ENCODE data around the gene PRICKLE3.
"Not testable (repeated sequence)": the region's sequence is repeated elsewhere in the genome, so short reads cannot be mapped to it uniquely, and the experiment has no call there.

PRICKLE3 gene

DNA sequence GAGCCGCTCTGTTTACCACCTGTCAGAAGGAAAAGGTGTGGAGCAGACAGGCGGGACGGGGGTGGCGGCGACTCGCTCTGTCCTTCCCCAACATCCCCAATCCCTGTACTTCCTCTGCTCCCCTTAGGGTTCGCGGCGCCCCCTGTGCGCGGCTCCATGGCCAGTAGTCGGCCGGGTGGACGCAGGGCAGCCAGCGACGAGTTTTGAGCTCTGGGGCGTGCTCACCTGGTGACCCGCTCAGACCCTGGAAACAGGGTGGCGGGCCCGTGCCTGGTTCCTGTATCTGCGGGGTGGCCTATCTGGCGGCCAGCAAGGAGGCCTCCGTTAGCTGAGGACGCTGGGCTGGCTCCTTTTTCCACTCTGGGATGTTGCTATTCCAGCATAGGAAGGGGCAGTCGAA lies 29.0 kb downstream of the PRICKLE3 start:
- no peak for DNase-seq (ENCODE audit: low spot score)

DNA sequence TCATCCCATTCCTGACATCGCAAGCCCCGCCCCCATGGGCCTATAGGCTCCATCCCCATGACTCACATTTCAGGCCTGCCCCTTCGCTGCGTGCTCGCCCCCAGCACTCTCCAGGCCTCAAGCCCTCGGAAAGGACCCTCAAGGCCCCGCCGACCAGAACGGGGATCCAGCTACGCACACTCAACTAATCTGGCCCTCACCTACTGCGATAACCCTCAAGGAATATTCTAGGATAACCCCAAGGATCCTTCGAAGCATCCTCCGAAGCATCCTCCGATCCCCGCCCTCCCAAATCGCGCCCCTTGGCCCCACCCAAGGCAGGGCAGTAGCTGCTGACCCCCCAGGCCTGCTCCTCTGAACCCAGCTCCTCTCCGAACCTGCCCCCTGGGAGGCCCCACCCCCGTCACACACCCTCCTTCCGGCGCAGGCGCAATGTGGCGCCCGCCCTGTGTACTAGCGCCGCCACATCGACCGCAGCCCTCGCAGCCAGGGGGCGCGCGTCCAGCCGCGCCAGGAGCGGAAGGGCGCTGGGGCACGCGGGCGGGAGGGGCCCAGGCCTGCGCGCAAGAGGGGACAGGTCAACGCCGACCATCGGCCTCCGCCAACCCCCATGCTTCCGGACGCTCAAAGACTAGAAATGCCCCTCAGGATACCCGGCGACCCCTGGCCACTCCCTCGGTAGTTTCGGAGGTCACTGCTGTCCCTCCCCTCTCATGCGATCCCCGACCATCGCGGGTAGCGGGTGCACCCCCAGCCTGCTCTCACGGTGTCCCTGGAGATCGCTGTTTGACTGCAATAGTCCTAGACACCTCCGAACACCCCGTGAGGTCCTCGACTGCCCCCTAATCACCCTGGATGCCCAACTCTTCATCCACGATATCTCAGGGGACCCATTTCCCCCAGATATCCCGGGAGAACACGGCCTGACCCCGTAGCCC lies 30.0 kb downstream of the PRICKLE3 start:
- DNase-seq (ENCODE audit: low spot score) = peak; percentile 87

DNA sequence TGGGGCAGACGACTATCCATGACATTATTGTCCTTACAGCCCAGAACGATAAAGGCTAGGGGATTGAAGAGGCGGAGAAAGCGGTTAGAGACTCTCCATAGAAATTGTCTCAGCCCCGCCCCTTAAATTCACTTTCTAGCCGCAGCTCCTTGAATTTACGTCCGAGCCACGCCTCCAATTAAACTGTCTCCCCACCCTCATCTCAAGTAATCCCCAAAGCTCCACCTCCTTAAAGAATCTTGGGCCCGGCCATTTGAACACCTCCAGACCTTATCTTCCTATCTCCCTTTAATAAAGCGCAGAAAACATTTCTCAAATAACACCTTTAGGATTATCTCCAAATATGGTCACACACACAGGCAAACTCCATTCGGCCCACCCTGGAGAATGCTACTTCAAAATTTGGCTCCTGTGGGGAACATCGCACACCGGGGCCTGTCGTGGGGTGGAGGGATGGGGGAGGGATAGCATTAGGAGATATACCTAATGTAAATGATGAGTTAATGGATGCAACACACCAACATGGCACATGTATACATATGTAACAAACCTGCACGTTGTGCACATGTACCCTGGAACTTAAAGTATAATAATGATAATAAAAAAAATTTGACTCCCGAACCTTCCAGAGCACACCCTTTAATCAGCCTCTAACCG lies 30.8 kb downstream of the PRICKLE3 start:
- peak; percentile 46 for DNase-seq (ENCODE audit: low spot score)

DNA sequence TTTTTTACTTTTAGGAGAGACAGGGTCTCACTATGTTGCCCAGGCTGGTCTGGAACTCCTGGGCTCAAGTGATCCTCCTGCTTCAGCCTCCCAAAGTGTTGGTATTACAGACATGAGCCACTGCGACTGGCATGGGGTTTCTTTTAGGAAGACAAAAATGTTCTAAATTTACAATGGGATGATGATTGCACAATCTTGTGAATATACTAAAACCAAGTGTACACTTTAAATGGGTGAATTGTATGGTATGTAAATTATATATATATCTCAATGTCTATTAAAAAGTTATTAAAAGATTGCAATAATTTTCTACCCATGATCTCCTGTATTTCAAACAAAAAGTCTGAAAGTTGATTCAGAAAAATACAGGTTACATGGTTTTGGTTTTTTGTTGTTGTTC lies 32.7 kb downstream of the PRICKLE3 start:
- DNase-seq (ENCODE audit: low spot score) = no peak

DNA sequence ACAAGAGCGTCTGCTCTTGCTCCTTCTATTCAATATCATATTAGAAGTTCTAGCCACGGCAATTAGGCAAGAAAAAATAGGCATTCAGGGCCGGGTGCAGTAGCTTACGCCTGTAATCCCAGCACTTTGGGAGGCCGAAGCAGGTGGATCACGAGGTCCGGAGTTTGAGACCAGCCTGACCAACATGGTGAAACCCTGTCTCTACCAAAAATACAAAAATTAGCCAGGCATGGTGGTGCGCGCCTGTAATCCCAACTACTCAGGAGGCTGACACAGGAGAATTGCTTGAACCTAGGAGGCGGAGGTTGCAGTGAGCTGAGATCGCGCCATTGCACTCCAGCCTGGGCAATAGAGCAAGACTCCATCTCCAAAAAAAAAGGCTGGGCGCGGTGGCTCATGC lies 36.9 kb downstream of the PRICKLE3 start:
- not testable (repeated sequence) for DNase-seq (ENCODE audit: low spot score)

DNA sequence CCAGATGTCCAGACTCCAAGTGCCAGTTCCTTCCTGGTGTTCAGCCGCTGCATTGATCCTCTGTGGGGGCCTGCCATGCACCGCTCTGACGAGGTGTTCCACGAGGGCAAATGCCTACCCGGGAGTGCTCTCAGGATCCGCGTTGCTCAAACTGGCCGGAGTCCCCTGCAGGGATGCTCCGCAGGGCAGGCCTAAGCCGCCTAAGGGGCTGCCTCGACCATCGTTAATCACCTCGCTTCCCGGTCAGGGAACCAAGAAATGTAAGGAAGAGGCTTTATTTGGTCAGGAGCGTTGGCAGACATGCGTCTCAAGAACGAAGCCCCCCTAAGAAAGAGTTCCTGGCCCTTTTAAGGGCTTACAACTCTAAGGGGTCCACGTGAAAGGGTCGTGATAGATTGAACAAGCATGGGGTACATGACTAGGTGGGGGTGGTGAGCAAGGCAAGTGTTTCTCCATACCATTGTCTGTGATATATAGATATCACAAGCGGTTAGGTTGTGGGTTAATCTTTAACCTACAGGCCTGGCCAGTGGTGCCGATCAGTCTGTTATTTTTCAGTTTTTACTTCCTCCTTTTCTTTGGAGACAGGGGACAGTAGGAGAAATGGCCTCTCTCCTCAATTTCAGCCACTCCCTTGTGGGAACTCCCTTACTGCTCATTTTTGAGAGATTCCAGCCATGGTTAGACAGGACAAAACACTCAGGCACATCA lies 37.6 kb downstream of the PRICKLE3 start:
- DNase-seq (ENCODE audit: low spot score) = not testable (repeated sequence)

DNA sequence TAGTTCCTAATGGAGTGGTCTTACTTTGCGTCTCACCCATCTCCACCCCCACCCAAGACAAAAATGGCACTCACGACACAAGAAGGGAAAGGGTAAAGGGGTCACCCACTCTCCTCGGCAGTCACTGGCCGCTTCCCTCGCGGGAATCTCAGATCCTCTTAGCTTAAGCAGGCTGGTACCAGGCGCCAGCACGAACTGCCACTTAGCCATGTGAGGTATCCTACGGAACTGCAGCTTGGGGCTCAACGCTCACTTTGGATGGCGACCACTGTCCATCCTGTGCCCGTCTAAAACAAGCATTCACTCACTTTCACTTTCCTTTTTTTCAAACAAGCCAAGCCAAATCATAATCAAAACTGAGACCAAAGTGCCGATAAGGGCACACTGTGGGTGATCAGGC lies 38.2 kb downstream of the PRICKLE3 start:
- no peak for DNase-seq (ENCODE audit: low spot score)

DNA sequence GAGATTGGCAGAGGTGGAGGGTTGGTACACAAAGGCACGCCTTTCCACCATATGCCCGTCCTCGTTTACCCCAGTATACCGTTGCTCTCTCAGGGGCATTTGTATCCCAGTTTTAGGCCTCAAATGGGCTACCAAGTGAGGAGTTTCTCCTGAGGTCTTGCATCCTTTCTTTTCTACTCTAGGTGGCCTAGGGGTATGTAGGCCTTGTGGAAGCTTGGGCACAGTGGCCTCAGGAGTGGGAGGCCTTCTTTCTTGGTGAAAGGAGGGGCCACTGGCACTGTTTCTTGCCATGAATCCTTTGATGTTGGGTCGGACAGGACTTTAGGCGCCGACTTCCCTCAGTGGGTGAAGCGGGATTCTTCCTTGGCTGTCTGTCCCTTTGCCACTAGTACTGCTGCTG lies 38.9 kb downstream of the PRICKLE3 start:
- DNase-seq (ENCODE audit: low spot score) = no peak

DNA sequence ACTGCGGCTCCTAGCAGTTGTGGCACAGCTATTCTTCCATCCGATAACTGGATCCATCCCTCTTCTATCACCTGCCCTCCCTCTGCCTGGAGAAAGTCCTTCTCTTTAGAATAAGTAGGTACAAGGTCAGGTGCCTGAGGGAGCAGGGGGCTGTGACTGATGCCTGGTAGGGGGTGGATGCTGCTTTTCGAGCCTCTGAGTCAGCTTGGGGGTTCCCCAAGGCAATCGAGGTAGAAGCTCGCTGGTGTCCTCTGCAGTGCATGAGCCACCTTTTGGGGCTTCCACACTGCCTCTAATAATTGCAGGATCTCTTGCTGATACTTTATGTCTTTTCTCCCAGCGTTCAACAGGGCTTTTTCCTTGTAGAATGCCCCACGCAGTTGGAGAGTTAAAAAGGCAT lies 43.0 kb downstream of the PRICKLE3 start:
- not testable (repeated sequence) for DNase-seq (ENCODE audit: low spot score)

DNA sequence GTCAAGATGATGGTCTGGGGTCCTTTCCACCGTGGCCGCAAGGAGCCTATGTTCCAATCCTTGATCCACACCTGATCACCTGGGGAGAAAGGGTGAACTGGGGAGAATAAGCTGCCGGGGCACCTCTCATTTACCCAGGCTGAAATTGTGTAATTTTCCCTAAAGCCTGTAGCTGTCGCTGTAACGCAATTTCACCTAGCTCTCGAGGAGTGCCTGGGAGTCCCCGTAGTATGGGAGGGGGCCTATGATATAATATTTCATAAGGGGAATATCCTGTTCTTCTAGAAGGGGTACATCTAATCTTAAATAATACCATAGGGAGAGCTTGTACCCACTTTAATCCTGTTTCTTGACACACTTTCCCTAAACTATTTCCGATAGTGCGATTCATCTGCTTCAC lies 43.9 kb downstream of the PRICKLE3 start:
- DNase-seq (ENCODE audit: low spot score) = not testable (repeated sequence)

DNA sequence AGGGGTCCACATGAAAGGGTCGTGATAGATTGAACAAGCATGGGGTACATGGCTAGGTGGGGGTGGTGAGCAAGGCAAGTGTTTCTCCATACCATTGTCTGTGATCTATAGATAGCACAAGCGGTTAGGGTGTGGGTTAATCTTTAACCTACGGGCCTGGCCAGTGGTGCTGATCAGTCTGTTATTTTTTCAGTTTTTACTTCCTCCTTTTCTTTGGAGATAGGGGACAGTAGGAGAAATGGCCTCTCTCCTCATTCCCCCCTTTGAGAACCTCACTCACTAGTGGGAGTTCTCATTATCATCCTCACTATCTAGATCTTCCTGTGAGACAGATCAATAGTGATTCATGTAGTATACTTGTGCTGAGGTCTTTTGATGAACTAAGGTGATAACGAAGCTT lies 46.5 kb downstream of the PRICKLE3 start:
- DNase-seq (ENCODE audit: low spot score) = no peak

DNA sequence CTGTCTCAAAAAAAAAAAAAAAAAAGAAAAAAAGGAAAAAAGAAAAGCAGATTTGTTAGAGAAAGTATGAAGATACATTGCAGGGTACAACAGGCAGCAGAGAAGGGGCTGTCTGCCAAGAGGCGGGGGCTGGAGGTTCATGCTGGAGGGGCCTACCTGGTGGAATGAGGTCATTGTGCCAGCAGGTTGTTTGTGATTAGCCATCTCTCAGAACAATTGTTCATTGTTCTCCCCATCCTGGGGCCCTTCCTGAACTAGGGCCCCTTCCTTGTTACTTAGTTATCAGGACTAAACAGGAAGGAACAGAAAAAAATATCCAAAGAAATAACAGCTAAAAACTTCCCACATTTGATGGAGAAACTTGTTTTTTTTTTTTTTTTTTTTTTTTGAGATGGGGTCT lies 48.7 kb downstream of the PRICKLE3 start:
- no peak for DNase-seq (ENCODE audit: low spot score)

DNA sequence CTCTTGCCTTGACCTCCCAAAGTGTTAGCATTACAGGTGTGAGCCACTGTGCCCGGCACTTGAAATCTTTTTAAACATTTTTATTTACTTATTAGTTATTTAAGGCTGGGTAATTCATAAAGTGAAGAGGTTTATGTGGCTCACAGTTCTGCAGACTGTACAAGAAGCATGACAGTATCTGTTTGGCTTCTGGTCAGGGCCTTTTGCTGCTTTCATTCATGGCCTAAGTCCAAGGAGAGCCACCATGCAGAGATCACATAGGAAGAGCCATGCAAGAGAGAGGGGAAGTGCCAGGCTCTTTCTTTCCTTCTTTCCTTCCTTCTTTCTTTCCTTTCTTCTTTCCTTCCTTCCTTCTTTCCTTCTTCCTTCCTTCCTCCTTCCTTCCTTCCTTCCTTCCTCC lies 52.4 kb downstream of the PRICKLE3 start:
- DNase-seq (ENCODE audit: low spot score) = no peak

DNA sequence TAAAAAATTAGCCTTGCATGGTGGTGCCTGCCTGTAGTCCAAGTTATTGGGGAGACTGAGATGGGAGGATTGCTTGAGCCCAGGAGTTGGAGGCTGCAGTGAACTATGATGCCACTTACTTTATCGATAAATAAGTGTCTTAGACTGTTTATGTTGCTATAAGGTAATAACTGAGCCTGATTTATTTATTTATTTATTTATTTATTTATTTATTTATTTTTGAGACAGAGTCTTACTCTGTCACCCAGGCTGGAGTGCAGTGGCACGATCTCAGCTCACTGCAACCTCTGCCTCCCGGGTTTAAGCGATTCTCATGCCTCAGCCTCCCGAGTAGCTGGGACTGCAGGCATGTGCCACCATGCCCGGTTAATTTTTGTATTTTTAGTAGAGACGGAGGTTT lies 53.9 kb downstream of the PRICKLE3 start:
- DNase-seq (ENCODE audit: low spot score) = not testable (repeated sequence)

DNA sequence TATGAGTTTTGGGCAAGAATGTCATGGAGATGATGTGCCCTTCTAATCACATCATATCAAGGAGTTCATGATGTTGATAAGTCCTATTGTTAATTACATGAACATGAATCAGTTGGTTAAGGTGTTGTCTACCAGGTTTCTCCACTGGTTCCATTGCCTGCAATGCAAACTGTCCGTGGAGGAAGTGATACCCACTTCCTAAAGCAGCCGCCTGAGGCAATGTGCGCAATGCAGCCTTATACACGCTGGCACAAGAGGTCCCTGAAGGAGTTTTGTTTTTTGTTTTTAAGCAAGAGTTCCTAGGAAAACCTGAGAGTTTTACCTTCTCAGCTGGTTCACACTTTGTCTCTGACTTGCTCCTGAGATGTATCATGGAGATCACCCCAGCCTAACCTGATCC lies 56.7 kb downstream of the PRICKLE3 start:
- no peak for DNase-seq (ENCODE audit: low spot score)

DNA sequence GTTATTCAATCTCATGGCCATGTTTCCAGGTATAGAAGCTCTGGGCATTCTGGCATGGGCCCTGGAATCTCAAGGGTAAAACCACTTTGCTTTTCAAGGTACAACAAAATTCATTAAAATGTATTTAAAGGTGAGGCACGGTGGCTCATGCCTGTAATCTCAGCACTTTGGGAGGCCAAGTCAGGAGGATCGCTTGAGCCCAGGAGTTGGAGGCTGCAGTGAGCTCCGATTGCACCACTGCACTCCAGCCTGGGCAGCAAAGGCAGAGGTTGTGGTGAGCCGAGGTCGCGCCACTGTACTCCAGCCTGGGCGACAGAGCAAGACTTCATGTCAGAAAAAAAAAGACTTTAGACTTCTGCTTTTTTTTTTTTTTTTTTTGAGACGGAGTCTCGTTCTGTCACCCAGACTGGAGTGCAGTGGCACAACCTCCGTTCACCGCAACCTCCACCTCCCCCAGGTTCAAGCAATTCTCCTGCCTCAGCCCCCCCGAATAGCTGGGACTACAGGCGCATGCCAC lies 58.4 kb downstream of the PRICKLE3 start:
- not testable (repeated sequence) for DNase-seq (ENCODE audit: low spot score)
